Adrenal gland (tissue), 12 donors: ENCODE data around the gene UCP2. TPM values are rescaled to one million over a fixed set of nuclear protein-coding genes. Genes with fewer than 3 reads are reported as not detected.

Experiments used
- DNase-seq, 7 donors: peaks; one replicate each; pipeline ENCODE4 v3.0.0-alpha.2; 2019 to 2020
- H3K27ac ChIP-seq, 5 donors: fragments of 200-600 bp; sonication (generic) in 4 of 5; 1 replicate in 3 of 5; 2 replicates in 2 of 5; pipeline versions ENCODE4 v1.5.1 to v1.8.0; 2016 to 2020; ENCODE audit warnings: mild to moderate bottlenecking in 1 of 5
- H3K27me3 ChIP-seq: fragments of 200-600 bp; 2 replicates; pipeline ENCODE4 v1.8.0; 2021
- H3K36me3 ChIP-seq, 2 donors: fragments of 200-600 bp; replicated peaks in 1 of 2; 1 replicate in 1 of 2; 2 replicates in 1 of 2; pipeline versions ENCODE4 v1.5.1 to v1.8.0; 2018 to 2022
- H3K4me1 ChIP-seq, 2 donors: fragments of 200-600 bp; replicated peaks in 1 of 2; 1 replicate in 1 of 2; 2 replicates in 1 of 2; pipeline versions ENCODE4 v1.5.1 to v1.8.0; 2018 to 2021
- H3K4me3 ChIP-seq, 4 donors: fragments of 200-600 bp; sonication (generic) in 3 of 4; one replicate each; pipeline ENCODE4 v1.5.1; 2016 to 2018
- H3K9me3 ChIP-seq, 3 donors: fragments of 200-600 bp; sonication (generic) in 1 of 3; replicated peaks in 1 of 3; 1 replicate in 2 of 3; 2 replicates in 1 of 3; pipeline versions ENCODE4 v1.5.1 to v1.8.0; 2016 to 2021
- CTCF ChIP-seq, 6 experiments: fragments of 450-650 bp in 4 of 6; fragments of 200-600 bp in 2 of 6; sonication (generic) in 1 of 6; IDR thresholded peaks; 1 replicate in 5 of 6; 2 replicates in 1 of 6; pipeline versions ENCODE4 v1.5.1 to v1.8.0; 2016 to 2021; ENCODE audit warnings: antibody characterized with exemption in 6 of 6, mild to moderate bottlenecking in 2 of 6, moderate library complexity in 1 of 6
- POLR2A ChIP-seq, 2 donors: fragments of 450-650 bp; IDR thresholded peaks; one replicate each; pipeline ENCODE4 v1.6.1; 2017; ENCODE audit warnings: antibody characterized with exemption in 2 of 2, mild to moderate bottlenecking in 2 of 2, moderate library complexity in 1 of 2
- WGBS, 4 donors: extraction: QIAGEN DNeasy Blood & Tissue Kit in 2 of 4; methylation state at CpG; one replicate each; pipeline versions ENCODE4 v1.1.5 to v1.1.7; 2013 to 2017; 5-methylcytosine and 5-hydroxymethylcytosine counted together
- intact Hi-C, 2 donors: fragments of 100-400 bp; cut with DNase I; formaldehyde crosslinking; loops; one replicate each; pipeline versions ENCODE4 v1.14.1 to v1.15.0; 2022 to 2023
- polyA plus RNA-seq, 3 donors: library from polyadenylated mRNA; stranded (reverse); fragments of 200-250 nt in 2 of 3; fragments of 350-450 nt in 1 of 3; fragmentation: Illumina TruSeq in 1 of 3; extraction: RNeasy Lipid Tissue Mini Kit (QIAGEN cat#74804) in 1 of 3; gene quantifications; one replicate each; pipeline ENCODE4 v1.2.3, GENCODE V29; 2013 to 2014
- total RNA-seq, 9 donors: library from RNA; depleted of rRNA in 4 of 9; stranded (reverse); fragments of >200 nt in 4 of 9; fragments of 120-200 nt in 1 of 9; fragmentation: NEBNext Ultra II Directional in 1 of 9; extraction: Animal tissue kit (Norgen Biotek cat#: 25700) in 1 of 9; gene quantifications; one replicate each; pipeline versions ENCODE4 v1.1.0 to v1.2.4, GENCODE V29; 2013 to 2023
- donor health status: healthy with polysubstance abuse.
- donor health status: Bipolar disorder and iron deficiency.
- donor health status: DM: yes; HTN: yes; CAD: no.
- donor health status: DM: no; HTN: no; CAD: no.
- donor health status: DM: no; HTN: no; CAD: no.
- donor health status: DM: yes; HTN: yes; CAD: no.

UCP2 gene
- total and polyA plus RNA-seq, 12 donors = 12.4 to 117 (median 40.9) TPM

GRCh38 chr11:74012074-74012809 is 29.6 kb upstream of the UCP2 start:
- Histone ChIP-seq H3K4me1 (peaks cover 0 to 4% of the 10 kb centered on the region in 2 donors), H3K27ac (no peak overlapping the region), H3K36me3 (no peaks in the 10 kb centered on the region), H3K4me3 (no peak overlapping the region), H3K9me3 (no peaks in the 10 kb centered on the region), H3K27me3 (no peaks in the 10 kb centered on the region)
- intact Hi-C loops = no loop called here
- DNase-seq = no peak
- TF ChIP-seq CTCF (IDR thresholded peaks at IDR 0.05) (no peak), POLR2A (IDR thresholded peaks at IDR 0.05) (no peak)
- WGBS, 4 donors = 95 to 96% (median 95%) methylated on average over 14 of the region's 14 CpGs

DNA sequence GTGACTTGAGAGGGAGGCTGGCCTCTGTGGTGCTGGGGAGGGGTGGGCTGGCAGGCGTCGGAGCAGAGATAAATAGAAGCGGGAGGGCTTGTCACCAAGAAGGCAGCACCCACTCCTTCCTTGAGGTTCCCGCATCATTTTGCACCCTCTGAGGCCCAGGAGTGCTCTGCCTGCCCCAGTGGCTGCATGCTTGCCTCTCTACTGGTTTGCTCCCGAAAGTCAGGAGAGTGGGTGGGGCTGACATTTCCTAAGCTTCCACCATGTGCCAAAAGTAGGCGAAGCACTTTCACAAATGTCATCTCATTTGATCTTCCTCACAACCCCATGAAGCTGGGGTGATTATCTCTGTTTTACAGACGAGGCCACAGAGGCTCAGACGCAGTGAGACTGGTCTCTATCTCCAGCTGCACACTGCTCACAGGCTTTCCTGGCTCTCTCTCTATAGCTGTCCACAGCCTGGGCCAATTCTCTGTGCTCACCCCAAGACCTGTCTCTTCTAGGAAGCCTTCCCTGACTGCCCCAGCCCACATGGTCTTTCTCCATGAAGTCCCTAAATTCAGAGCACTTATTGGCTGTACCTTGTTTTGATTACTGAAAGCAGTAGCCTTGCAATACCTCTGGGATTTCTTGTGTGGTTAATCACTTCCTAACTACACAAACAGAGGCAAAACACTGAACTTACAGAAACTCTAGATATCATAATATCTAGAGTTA is 28.9 kb upstream of the UCP2 start:
- H3K36me3 ChIP-seq = no peaks in the 10 kb centered on the region
- no peaks in the 10 kb centered on the region for H3K9me3 ChIP-seq
- TF ChIP-seq CTCF (IDR thresholded peaks at IDR 0.05) (no peak), POLR2A (IDR thresholded peaks at IDR 0.05) (no peak)
- H3K4me3 ChIP-seq = no peak overlapping the region
- H3K27me3 ChIP-seq = no peaks in the 10 kb centered on the region
- DNase-seq = no peak
- WGBS, 4 donors = 82 to 88% (median 85%) methylated on average over 5 to 8 of the region's 8 CpGs
- peaks cover 0 to 4% of the 10 kb centered on the region in 2 donors for H3K4me1 ChIP-seq
- H3K27ac ChIP-seq = no peak overlapping the region
- intact Hi-C loops = no loop called here

DNA sequence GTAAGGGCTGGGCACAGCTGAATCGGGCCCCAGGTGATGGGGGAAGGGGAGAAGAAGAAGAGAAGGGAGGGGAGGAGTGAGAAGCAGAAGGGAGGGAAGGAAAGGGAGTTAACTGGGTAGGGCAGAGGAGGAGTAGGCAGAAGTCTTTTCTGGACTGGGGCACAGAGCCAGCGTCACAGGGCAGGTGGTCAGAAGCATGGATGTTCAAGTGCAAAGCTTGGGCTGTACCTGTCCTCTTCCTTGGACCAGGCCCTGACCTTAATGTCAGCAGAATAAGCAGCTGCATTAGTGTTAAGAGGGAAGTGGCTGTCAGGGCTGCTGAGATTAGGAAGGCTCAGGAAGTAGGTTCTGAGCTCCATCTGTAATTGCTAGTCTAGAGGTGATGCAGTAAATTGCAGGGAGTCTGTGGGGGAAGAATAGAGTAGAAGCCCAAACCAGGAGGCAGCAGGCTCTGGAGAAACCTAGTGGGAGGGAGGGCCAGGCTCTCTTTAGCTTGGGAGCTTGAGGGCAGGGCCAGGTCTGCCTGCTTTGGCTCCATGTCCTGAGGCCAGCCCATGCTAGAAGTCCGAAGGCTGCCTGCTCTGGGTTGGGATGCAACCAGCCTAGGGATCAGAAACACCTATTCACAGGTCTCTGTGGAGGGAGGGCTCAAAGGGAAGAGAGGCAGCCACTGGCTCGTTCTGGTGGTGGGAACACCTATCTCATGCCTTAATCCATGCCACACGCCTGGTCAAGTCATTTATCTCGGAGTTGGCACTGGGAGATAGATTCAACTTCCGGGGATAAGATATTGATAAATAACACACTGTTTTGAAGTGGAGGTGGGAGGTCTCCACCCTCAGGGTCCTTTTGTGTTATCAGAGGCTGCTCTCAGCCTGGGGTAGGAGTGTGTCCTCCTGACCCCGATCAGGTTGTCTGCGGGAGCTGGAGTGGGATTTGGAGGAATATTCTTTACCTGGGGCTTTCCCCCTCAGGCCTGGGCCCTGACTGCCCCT is 28.0 kb upstream of the UCP2 start:
- Histone ChIP-seq H3K36me3 (no peaks in the 10 kb centered on the region), H3K27me3 (no peaks in the 10 kb centered on the region), H3K9me3 (no peaks in the 10 kb centered on the region), H3K27ac (no peak overlapping the region), H3K4me3 (no peak overlapping the region), H3K4me1 (peaks cover 0 to 4% of the 10 kb centered on the region in 2 donors)
- TF ChIP-seq POLR2A (IDR thresholded peaks at IDR 0.05) (no peak), CTCF (IDR thresholded peaks at IDR 0.05) (no peak)
- no peak for DNase-seq
- intact Hi-C loops = no loop called here
- 93 to 97% (median 95%) methylated on average over 9 of the region's 9 CpGs for WGBS, 4 donors
